ENCODE measurements around the gene INKA2.

Gene INKA2

GRCh38 chr1:111734426-111734825 lies 4.8 kb downstream of the INKA2 start:
- no peak for DNase-seq (ENCODE audit: low read depth in 2 of 2, low spot score in 1 of 2)

GRCh38 chr1:111733992-111734341 lies 5.2 kb downstream of the INKA2 start:
- DNase-seq (ENCODE audit: low read depth in 2 of 2, low spot score in 1 of 2): no peak

GRCh38 chr1:111733183-111733991 lies 5.8 kb downstream of the INKA2 start:
- DNase-seq (ENCODE audit: low read depth in 2 of 2, low spot score in 1 of 2): no peak

GRCh38 chr1:111732718-111733117 lies 6.5 kb downstream of the INKA2 start:
- DNase-seq (ENCODE audit: low read depth in 2 of 2, low spot score in 1 of 2): no peak

- DNase-seq (ENCODE audit: low read depth in 2 of 2, low spot score in 1 of 2): no peak
These were observed 7.2 kb downstream of the INKA2 start for GRCh38 chr1:111731956-111732355.

GRCh38 chr1:111730706-111731105 lies 8.5 kb downstream of the INKA2 start:
- DNase-seq (ENCODE audit: low read depth in 2 of 2, low spot score in 1 of 2): no peak

GRCh38 chr1:111729946-111730681 lies 9.1 kb downstream of the INKA2 start:
- no peak for DNase-seq (ENCODE audit: low read depth in 2 of 2, low spot score in 1 of 2)

GRCh38 chr1:111729271-111729921 lies 9.8 kb downstream of the INKA2 start:
- DNase-seq (ENCODE audit: low read depth in 2 of 2, low spot score in 1 of 2): no peak

GRCh38 chr1:111727056-111727455 lies 12.1 kb downstream of the INKA2 start:
- no peak for DNase-seq (ENCODE audit: low read depth in 2 of 2, low spot score in 1 of 2)

- no peak for DNase-seq (ENCODE audit: low read depth in 2 of 2, low spot score in 1 of 2)
These were observed 14.0 kb downstream of the INKA2 start for GRCh38 chr1:111725192-111725591.

GRCh38 chr1:111723871-111724270 lies 15.3 kb downstream of the INKA2 start:
- no peak for DNase-seq (ENCODE audit: low read depth in 2 of 2, low spot score in 1 of 2)

GRCh38 chr1:111723091-111723806 lies 15.9 kb downstream of the INKA2 start:
- no peak for DNase-seq (ENCODE audit: low read depth in 2 of 2, low spot score in 1 of 2)

- DNase-seq (ENCODE audit: low read depth in 2 of 2, low spot score in 1 of 2): no peak
These were observed 18.0 kb downstream of the INKA2 start for GRCh38 chr1:111720977-111721786.

GRCh38 chr1:111720274-111720976 lies 18.8 kb downstream of the INKA2 start:
- DNase-seq (ENCODE audit: low read depth in 2 of 2, low spot score in 1 of 2): no peak

GRCh38 chr1:111719674-111720132 lies 19.5 kb downstream of the INKA2 start:
- DNase-seq (ENCODE audit: low read depth in 2 of 2, low spot score in 1 of 2): no peak

GRCh38 chr1:111719135-111719534 lies 20.1 kb downstream of the INKA2 start:
- DNase-seq (ENCODE audit: low read depth in 2 of 2, low spot score in 1 of 2): no peak

GRCh38 chr1:111717450-111717849 lies 21.7 kb downstream of the INKA2 start:
- no peak for DNase-seq (ENCODE audit: low read depth in 2 of 2, low spot score in 1 of 2)

- no peak for DNase-seq (ENCODE audit: low read depth in 2 of 2, low spot score in 1 of 2)
These were observed 22.9 kb downstream of the INKA2 start for GRCh38 chr1:111716333-111716732.

GRCh38 chr1:111709986-111710385 lies 29.2 kb downstream of the INKA2 start:
- no peak for DNase-seq (ENCODE audit: low read depth in 2 of 2, low spot score in 1 of 2)

- DNase-seq (ENCODE audit: low read depth in 2 of 2, low spot score in 1 of 2): no peak
These were observed 31.3 kb downstream of the INKA2 start for GRCh38 chr1:111707906-111708305.
